ENCODE measurements around the gene ADRA2B. TPM values are rescaled to one million over a fixed set of nuclear protein-coding genes. Genes with fewer than 3 reads are reported as not detected.
"Not testable (repeated sequence)": the region's sequence is repeated elsewhere in the genome, so short reads cannot be mapped to it uniquely, and the experiment has no call there.

ADRA2B gene
- total RNA-seq, 1 experiment from 2014 or later = not detected

- Mint-ChIP-seq H3K36me3 (ENCODE audit: insufficient read depth, unreplicated experiment) (no peaks in the 10 kb centered on the region), H3K4me3 (ENCODE audit: low read depth, unreplicated experiment) (no peak overlapping the region), H3K9me3 (ENCODE audit: low read depth, unreplicated experiment) (no peaks in the 10 kb centered on the region), H3K4me1 (ENCODE audit: low read depth, unreplicated experiment) (peaks cover 19% of the 10 kb centered on the region), H3K27ac (ENCODE audit: unreplicated experiment) (no peak overlapping the region), H3K27me3 (ENCODE audit: unreplicated experiment) (peaks cover 14% of the 10 kb centered on the region)
- BruUV-seq (replicated peaks) = no TSS peak
- DNase-seq = no peak
- intact Hi-C loops (cut with micrococcal nuclease; ENCODE audit: unreplicated experiment) = no loop called here
- TF ChIP-seq CTCF (IDR thresholded peaks at IDR 0.05; ENCODE audit: unreplicated experiment) = no peak
- CTCF ChIA-PET = interaction anchor here (1.3 kb wide), 1 partner anchor 17 kb away, joined by 3 read pairs; no protein-coding TSS in a partner anchor
These were observed 26.8 kb downstream of the ADRA2B start for GRCh38 chr2:96089356-96090195.

- H3K36me3 Mint-ChIP-seq (ENCODE audit: insufficient read depth, unreplicated experiment) = no peaks in the 10 kb centered on the region
- peaks cover 19% of the 10 kb centered on the region for H3K4me1 Mint-ChIP-seq (ENCODE audit: low read depth, unreplicated experiment)
- H3K9me3 Mint-ChIP-seq (ENCODE audit: low read depth, unreplicated experiment) = no peaks in the 10 kb centered on the region
- TF ChIP-seq CTCF (IDR thresholded peaks at IDR 0.05; ENCODE audit: unreplicated experiment) = no peak
- BruUV-seq (replicated peaks) = no TSS peak
- intact Hi-C loops (cut with micrococcal nuclease; ENCODE audit: unreplicated experiment) = no loop called here
- no peak overlapping the region for H3K4me3 Mint-ChIP-seq (ENCODE audit: low read depth, unreplicated experiment)
- H3K27me3 Mint-ChIP-seq (ENCODE audit: unreplicated experiment) = peaks cover 23% of the 10 kb centered on the region
- DNase-seq = no peak
- CTCF ChIA-PET = interaction anchor here (1.3 kb wide), 1 partner anchor 16 kb away, joined by 3 read pairs; no protein-coding TSS in a partner anchor
- no peak overlapping the region for H3K27ac Mint-ChIP-seq (ENCODE audit: unreplicated experiment)
These were observed 27.7 kb downstream of the ADRA2B start for GRCh38 chr2:96088340-96089335.

- BruUV-seq (replicated peaks) = no TSS peak
- Mint-ChIP-seq H3K27me3 (ENCODE audit: unreplicated experiment) (peaks cover 29% of the 10 kb centered on the region), H3K9me3 (ENCODE audit: low read depth, unreplicated experiment) (no peaks in the 10 kb centered on the region), H3K27ac (ENCODE audit: unreplicated experiment) (no peak overlapping the region), H3K4me1 (ENCODE audit: low read depth, unreplicated experiment) (peaks cover 15% of the 10 kb centered on the region), H3K36me3 (ENCODE audit: insufficient read depth, unreplicated experiment) (no peaks in the 10 kb centered on the region), H3K4me3 (ENCODE audit: low read depth, unreplicated experiment) (no peak overlapping the region)
- DNase-seq = no peak
- CTCF ChIA-PET = no interaction called here
- no peak for TF ChIP-seq CTCF (IDR thresholded peaks at IDR 0.05; ENCODE audit: unreplicated experiment)
- intact Hi-C loops (cut with micrococcal nuclease; ENCODE audit: unreplicated experiment) = no loop called here
These were observed 29.2 kb downstream of the ADRA2B start for GRCh38 chr2:96087130-96087529.

- no peak for DNase-seq
- H3K4me1 Mint-ChIP-seq (ENCODE audit: low read depth, unreplicated experiment) = peaks cover under 1% of the 10 kb centered on the region
- BruUV-seq (replicated peaks) = no TSS peak
- peaks cover 29% of the 10 kb centered on the region for H3K27me3 Mint-ChIP-seq (ENCODE audit: unreplicated experiment)
- no peak overlapping the region for H3K27ac Mint-ChIP-seq (ENCODE audit: unreplicated experiment)
- H3K9me3 Mint-ChIP-seq (ENCODE audit: low read depth, unreplicated experiment) = no peaks in the 10 kb centered on the region
- no peaks in the 10 kb centered on the region for H3K36me3 Mint-ChIP-seq (ENCODE audit: insufficient read depth, unreplicated experiment)
- CTCF ChIA-PET = no interaction called here
- intact Hi-C loops (cut with micrococcal nuclease; ENCODE audit: unreplicated experiment) = no loop called here
- H3K4me3 Mint-ChIP-seq (ENCODE audit: low read depth, unreplicated experiment) = no peak overlapping the region
- TF ChIP-seq CTCF (IDR thresholded peaks at IDR 0.05; ENCODE audit: unreplicated experiment) = no peak
These were observed 30.6 kb downstream of the ADRA2B start for GRCh38 chr2:96085541-96086355.

GRCh38 chr2:96084858-96085518, 31.4 kb downstream of the ADRA2B start:
- intact Hi-C loops (cut with micrococcal nuclease; ENCODE audit: unreplicated experiment); H3K27ac Mint-ChIP-seq (ENCODE audit: unreplicated experiment); H3K36me3 Mint-ChIP-seq (ENCODE audit: insufficient read depth, unreplicated experiment); H3K4me1 Mint-ChIP-seq (ENCODE audit: low read depth, unreplicated experiment); BruUV-seq (replicated peaks); DNase-seq; H3K9me3 Mint-ChIP-seq (ENCODE audit: low read depth, unreplicated experiment); CTCF ChIA-PET; H3K4me3 Mint-ChIP-seq (ENCODE audit: low read depth, unreplicated experiment): not testable (repeated sequence)
- H3K27me3 Mint-ChIP-seq (ENCODE audit: unreplicated experiment) = peaks cover 29% of the 10 kb centered on the region

Measured in Calu3 (cell line).